HepG2 (cell line): ENCODE data around the gene ZNF23. TPM values are rescaled to one million over a fixed set of nuclear protein-coding genes. Genes with fewer than 3 reads are reported as not detected.
A peak's percentile ranks its signal among the peaks of the same experiment; 100 is the strongest.

Experiments
- HCFC1 ChIP-seq: fragments of 150-350 bp; IDR thresholded peaks from 2 replicates; pipeline ENCODE4 v1.6.1; 2014; ENCODE audit warnings: low read depth, low read length
- PHF20 ChIP-seq: sonication (generic); formaldehyde crosslinking; IDR thresholded peaks from 2 replicates; pipeline ENCODE4 v1.5.0; 2020; ENCODE audit warnings: mild to moderate bottlenecking, missing genetic modification reagents
- SOX6 ChIP-seq, 2 experiments: fragments of 450-650 bp in 1 of 2; sonication (generic) in 1 of 2; formaldehyde crosslinking in 1 of 2; IDR thresholded peaks; 2 replicates each; pipeline versions ENCODE4 v1.4.0 to v1.6.1; 2017 to 2020; ENCODE audit warnings: antibody characterized with exemption in 1 of 2, mild to moderate bottlenecking in 1 of 2, missing genetic modification reagents in 1 of 2
- TFAP4 ChIP-seq: sonication (generic); IDR thresholded peaks from 2 replicates; pipeline ENCODE4 v1.6.1; 2016; ENCODE audit warnings: low read depth, borderline replicate concordance
- TP53 ChIP-seq: sonication (generic); formaldehyde crosslinking; conservative IDR thresholded peaks from 2 replicates; pipeline ENCODE4 v1.4.0; 2020; ENCODE audit warnings: missing genetic modification reagents
- ZFP62 ChIP-seq: sonication (generic); formaldehyde crosslinking; IDR thresholded peaks from 2 replicates; pipeline ENCODE4 v1.4.0; 2020; ENCODE audit warnings: missing genetic modification reagents
- ZFY ChIP-seq: sonication (generic); formaldehyde crosslinking; IDR thresholded peaks from 2 replicates; pipeline ENCODE4 v1.4.0; 2020; ENCODE audit warnings: missing genetic modification reagents
- ZNF800 ChIP-seq: sonication (generic); formaldehyde crosslinking; IDR thresholded peaks from 2 replicates; pipeline ENCODE4 v1.4.0; 2020; ENCODE audit warnings: missing genetic modification reagents
- polyA plus RNA-seq, 8 experiments: library from polyadenylated mRNA; depleted of rRNA in 3 of 8; stranded (reverse) in 7 of 8; unstranded in 1 of 8; fragments of >200 nt; fragmentation: Illumina TruSeq in 4 of 8; extraction: Trizol in 4 of 8; gene quantifications; 2 replicates each; pipeline versions ENCODE4 v1.2.1 to v1.2.3, GENCODE V29; 2011 to 2016; ENCODE audit warnings: low read depth in 4 of 8, missing spikeins in 1 of 8, mixed read lengths in 1 of 8; ENCODE audit not compliant: insufficient read depth in 1 of 8
- total RNA-seq, 5 experiments: library from RNA; depleted of rRNA; stranded (reverse); fragments of >200 nt; fragmentation: Illumina TruSeq; extraction: Trizol; gene quantifications; 2 replicates each; pipeline ENCODE4 v1.2.3, GENCODE V29; 2016; ENCODE audit warnings: low read depth in 1 of 5
- TF ChIP-seq, protein P1 (sequence below): sonication (generic); formaldehyde crosslinking; IDR thresholded peaks from 2 replicates; pipeline ENCODE4 v1.5.1; 2020; ENCODE audit warnings: missing genetic modification reagents, mild to moderate bottlenecking, borderline replicate concordance
- TF ChIP-seq, protein P2 (sequence below): IDR thresholded peaks from 2 replicates; pipeline ENCODE4 v1.6.1; 2016; ENCODE audit warnings: missing compliant biosample characterization, missing genetic modification reagents, borderline replicate concordance
- TF ChIP-seq, protein P3 (sequence below): sonication (generic); formaldehyde crosslinking; IDR thresholded peaks from 2 replicates; pipeline ENCODE4 v1.5.0; 2020; ENCODE audit warnings: mild to moderate bottlenecking, missing genetic modification reagents, borderline replicate concordance

ZNF23 gene
- total and polyA plus RNA-seq, 2 of the 13 experiments (the other 11 are each of a cell fraction or from before 2014, with no cell fraction given): 8.6 to 12.2 TPM

DNA sequence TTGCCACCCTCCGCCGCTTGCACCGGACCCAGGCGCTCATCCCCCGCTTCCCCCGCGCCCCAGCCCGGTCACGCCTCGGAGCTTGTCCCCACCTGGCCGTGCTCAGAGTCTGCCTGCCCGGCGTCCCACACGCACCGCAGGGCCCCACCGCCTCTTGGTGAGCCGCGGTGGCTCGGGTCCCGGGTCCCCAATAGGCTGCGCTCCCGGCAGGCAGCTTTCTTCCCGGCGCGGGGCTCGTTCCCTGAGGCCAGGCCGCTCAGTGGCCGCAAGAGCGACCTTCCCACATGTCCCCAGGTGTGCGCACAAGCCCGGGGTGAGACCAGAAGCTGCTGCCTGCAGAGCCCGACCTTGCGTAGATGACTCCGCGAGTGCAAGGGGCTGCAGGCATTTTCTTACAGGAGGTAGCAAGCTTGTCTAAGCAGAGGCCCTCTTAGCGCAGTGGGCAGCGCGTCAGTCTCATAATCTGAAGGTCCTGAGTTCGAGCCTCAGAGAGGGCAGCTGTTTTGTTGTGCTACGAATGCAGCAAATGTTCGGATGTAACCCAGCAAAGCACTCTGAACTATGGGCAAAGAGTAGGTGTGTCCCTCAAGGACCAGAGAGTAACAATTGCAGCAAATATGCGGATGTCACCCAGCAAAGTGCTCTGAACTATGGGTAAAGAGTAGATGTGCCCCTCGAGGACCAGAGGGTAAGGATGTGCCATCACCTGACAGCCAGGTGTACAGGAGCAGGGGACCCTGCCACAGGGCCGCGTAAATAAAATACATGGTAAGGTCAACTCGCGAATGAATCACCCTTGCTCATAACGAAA lies 35.8 kb downstream of the ZNF23 start (continued):
- TF ChIP-seq, protein P1, sequence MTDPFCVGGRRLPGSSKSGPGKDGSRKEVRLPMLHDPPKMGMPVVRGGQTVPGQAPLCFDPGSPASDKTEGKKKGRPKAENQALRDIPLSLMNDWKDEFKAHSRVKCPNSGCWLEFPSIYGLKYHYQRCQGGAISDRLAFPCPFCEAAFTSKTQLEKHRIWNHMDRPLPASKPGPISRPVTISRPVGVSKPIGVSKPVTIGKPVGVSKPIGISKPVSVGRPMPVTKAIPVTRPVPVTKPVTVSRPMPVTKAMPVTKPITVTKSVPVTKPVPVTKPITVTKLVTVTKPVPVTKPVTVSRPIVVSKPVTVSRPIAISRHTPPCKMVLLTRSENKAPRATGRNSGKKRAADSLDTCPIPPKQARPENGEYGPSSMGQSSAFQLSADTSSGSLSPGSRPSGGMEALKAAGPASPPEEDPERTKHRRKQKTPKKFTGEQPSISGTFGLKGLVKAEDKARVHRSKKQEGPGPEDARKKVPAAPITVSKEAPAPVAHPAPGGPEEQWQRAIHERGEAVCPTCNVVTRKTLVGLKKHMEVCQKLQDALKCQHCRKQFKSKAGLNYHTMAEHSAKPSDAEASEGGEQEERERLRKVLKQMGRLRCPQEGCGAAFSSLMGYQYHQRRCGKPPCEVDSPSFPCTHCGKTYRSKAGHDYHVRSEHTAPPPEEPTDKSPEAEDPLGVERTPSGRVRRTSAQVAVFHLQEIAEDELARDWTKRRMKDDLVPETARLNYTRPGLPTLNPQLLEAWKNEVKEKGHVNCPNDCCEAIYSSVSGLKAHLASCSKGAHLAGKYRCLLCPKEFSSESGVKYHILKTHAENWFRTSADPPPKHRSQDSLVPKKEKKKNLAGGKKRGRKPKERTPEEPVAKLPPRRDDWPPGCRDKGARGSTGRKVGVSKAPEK (CRISPR knock-in tag): no peak; the same call in 1 of the 2 replicates
- TF ChIP-seq, protein P2, sequence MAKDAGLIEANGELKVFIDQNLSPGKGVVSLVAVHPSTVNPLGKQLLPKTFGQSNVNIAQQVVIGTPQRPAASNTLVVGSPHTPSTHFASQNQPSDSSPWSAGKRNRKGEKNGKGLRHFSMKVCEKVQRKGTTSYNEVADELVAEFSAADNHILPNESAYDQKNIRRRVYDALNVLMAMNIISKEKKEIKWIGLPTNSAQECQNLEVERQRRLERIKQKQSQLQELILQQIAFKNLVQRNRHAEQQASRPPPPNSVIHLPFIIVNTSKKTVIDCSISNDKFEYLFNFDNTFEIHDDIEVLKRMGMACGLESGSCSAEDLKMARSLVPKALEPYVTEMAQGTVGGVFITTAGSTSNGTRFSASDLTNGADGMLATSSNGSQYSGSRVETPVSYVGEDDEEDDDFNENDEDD: peak; percentile 78
- TF ChIP-seq SOX6 (IDR thresholded peaks at IDR 0.05) (no peak), SOX6 (CRISPR knock-in tag; IDR thresholded peaks at IDR 0.05) (peak; percentile 98), TP53 (CRISPR knock-in tag) (peak; percentile 82; the same call in 1 of the 2 replicates), ZFY (CRISPR knock-in tag) (peak; percentile 90), HCFC1 (no peak), ZFP62 (peak; percentile 93; the same call in 1 of the 2 replicates), ZNF800 (CRISPR knock-in tag) (peak; percentile 100), TFAP4 (peak; percentile 77), PHF20 (peak; percentile 63; the same call in 1 of the 2 replicates)
- TF ChIP-seq, protein P3, sequence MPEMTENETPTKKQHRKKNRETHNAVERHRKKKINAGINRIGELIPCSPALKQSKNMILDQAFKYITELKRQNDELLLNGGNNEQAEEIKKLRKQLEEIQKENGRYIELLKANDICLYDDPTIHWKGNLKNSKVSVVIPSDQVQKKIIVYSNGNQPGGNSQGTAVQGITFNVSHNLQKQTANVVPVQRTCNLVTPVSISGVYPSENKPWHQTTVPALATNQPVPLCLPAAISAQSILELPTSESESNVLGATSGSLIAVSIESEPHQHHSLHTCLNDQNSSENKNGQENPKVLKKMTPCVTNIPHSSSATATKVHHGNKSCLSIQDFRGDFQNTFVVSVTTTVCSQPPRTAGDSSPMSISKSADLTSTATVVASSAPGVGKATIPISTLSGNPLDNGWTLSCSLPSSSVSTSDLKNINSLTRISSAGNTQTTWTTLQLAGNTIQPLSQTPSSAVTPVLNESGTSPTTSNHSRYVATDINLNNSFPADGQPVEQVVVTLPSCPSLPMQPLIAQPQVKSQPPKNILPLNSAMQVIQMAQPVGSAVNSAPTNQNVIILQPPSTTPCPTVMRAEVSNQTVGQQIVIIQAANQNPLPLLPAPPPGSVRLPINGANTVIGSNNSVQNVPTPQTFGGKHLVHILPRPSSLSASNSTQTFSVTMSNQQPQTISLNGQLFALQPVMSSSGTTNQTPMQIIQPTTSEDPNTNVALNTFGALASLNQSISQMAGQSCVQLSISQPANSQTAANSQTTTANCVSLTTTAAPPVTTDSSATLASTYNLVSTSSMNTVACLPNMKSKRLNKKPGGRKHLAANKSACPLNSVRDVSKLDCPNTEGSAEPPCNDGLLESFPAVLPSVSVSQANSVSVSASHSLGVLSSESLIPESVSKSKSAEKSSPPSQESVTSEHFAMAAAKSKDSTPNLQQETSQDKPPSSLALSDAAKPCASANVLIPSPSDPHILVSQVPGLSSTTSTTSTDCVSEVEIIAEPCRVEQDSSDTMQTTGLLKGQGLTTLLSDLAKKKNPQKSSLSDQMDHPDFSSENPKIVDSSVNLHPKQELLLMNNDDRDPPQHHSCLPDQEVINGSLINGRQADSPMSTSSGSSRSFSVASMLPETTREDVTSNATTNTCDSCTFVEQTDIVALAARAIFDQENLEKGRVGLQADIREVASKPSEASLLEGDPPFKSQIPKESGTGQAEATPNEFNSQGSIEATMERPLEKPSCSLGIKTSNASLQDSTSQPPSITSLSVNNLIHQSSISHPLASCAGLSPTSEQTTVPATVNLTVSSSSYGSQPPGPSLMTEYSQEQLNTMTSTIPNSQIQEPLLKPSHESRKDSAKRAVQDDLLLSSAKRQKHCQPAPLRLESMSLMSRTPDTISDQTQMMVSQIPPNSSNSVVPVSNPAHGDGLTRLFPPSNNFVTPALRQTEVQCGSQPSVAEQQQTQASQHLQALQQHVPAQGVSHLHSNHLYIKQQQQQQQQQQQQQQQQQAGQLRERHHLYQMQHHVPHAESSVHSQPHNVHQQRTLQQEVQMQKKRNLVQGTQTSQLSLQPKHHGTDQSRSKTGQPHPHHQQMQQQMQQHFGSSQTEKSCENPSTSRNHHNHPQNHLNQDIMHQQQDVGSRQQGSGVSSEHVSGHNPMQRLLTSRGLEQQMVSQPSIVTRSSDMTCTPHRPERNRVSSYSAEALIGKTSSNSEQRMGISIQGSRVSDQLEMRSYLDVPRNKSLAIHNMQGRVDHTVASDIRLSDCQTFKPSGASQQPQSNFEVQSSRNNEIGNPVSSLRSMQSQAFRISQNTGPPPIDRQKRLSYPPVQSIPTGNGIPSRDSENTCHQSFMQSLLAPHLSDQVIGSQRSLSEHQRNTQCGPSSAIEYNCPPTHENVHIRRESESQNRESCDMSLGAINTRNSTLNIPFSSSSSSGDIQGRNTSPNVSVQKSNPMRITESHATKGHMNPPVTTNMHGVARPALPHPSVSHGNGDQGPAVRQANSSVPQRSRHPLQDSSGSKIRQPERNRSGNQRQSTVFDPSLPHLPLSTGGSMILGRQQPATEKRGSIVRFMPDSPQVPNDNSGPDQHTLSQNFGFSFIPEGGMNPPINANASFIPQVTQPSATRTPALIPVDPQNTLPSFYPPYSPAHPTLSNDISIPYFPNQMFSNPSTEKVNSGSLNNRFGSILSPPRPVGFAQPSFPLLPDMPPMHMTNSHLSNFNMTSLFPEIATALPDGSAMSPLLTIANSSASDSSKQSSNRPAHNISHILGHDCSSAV: peak; percentile 25; the same call in 1 of the 2 replicates
